Activated CD4-positive, alpha-beta T cell treated with anti-CD3 and anti-CD28 coated beads for 1 hour (primary cell): ENCODE data around the gene JPH4.
"Not testable (repeated sequence)": the region's sequence is repeated elsewhere in the genome, so short reads cannot be mapped to it uniquely, and the experiment has no call there.

Experiments
- DNase-seq: peaks from one replicate; pipeline ENCODE4 v3.0.0-alpha.2; 2020

Gene JPH4

GRCh38 chr14:23544511-23545447, 33.8 kb downstream of the JPH4 start:
- no peak for DNase-seq

GRCh38 chr14:23543403-23543802, 35.2 kb downstream of the JPH4 start:
- no peak for DNase-seq

GRCh38 chr14:23542261-23542660, 36.3 kb downstream of the JPH4 start:
- no peak for DNase-seq

GRCh38 chr14:23540141-23540469, 38.5 kb downstream of the JPH4 start:
- no peak for DNase-seq

GRCh38 chr14:23539248-23540140, 39.1 kb downstream of the JPH4 start:
- DNase-seq = no peak

GRCh38 chr14:23538785-23539184, 39.8 kb downstream of the JPH4 start:
- DNase-seq = no peak

- no peak for DNase-seq
These were observed 40.4 kb downstream of the JPH4 start for GRCh38 chr14:23538050-23538718.

- DNase-seq = no peak
These were observed 41.1 kb downstream of the JPH4 start for GRCh38 chr14:23537351-23538049.

- DNase-seq = not testable (repeated sequence)
These were observed 41.7 kb downstream of the JPH4 start for GRCh38 chr14:23536906-23537305.

- no peak for DNase-seq
These were observed 42.1 kb downstream of the JPH4 start for GRCh38 chr14:23536494-23536893.

GRCh38 chr14:23535943-23536342, 42.6 kb downstream of the JPH4 start:
- no peak for DNase-seq

- no peak for DNase-seq
These were observed 44.7 kb downstream of the JPH4 start for GRCh38 chr14:23533652-23534435.

- no peak for DNase-seq
These were observed 45.9 kb downstream of the JPH4 start for GRCh38 chr14:23532658-23533057.

- DNase-seq = no peak
These were observed 47.2 kb downstream of the JPH4 start for GRCh38 chr14:23531391-23531790.

- DNase-seq = no peak
These were observed 48.1 kb downstream of the JPH4 start for GRCh38 chr14:23530375-23531055.

GRCh38 chr14:23529016-23529415, 49.6 kb downstream of the JPH4 start:
- DNase-seq = no peak

GRCh38 chr14:23528555-23528954, 50.0 kb downstream of the JPH4 start:
- DNase-seq = no peak

GRCh38 chr14:23525611-23526010, 53.0 kb downstream of the JPH4 start:
- DNase-seq = no peak

GRCh38 chr14:23524954-23525353, 53.6 kb downstream of the JPH4 start:
- DNase-seq = no peak

GRCh38 chr14:23523229-23524016, 55.2 kb downstream of the JPH4 start:
- no peak for DNase-seq
